ENCODE results near the gene RNF40.
"Not testable (repeated sequence)": the region's sequence is repeated elsewhere in the genome, so short reads cannot be mapped to it uniquely, and the experiment has no call there.

Gene RNF40

GRCh38 chr16:30782486-30783279 is 20.6 kb downstream of the RNF40 start:
- DNase-seq (ENCODE audit: low read depth) = no peak

- DNase-seq (ENCODE audit: low read depth) = no peak
Observed at GRCh38 chr16:30783280-30784109, 21.4 kb downstream of the RNF40 start.

- no peak for DNase-seq (ENCODE audit: low read depth)
Observed at GRCh38 chr16:30784215-30784614, 22.1 kb downstream of the RNF40 start.

DNA sequence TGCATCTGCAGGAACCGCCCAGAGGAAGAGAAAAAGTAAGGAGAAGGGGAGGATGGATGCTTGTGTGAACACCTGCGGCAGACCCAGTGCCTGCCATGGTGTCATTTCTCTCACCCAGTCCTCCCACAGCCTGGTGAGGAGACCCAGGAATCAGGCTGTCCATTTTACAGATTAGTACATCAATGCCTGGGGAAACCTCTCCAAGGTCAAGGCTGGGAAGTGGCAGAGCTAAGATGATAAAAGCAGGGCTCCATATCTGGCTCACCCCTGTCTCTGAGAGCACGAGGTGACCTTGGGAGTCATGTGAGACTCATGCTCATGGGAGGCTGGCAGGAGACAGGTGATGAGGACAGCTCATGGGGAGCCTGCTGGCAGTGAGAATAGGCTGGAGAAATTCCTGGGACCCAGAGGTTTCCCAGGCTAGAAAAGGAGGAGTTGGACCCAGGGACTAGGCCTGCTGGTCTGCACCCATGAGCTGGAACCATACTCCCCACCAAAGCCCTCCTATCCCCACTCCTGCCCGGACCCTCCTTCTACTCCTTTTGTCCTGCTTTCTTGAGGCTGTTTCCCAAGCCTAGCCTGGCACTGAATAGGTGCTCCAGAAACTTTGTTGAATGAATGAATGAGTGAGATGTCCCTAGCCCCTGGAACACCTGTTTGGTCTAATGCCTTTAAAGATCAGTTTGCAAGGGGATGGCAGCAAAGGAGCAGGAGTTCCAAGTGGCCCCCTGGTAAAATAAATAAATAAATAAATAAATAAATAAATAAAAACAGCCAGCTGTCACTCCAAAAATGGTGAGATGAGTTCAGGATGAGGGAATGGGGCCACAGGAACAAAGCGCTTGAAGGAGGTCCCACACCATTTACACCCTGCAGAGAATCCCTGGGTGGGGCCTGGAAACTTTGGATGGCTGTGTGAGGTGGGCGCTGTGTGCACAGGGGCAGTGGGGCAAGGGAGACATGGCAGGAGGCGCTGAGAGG is 23.3 kb downstream of the RNF40 start:
- no peak for DNase-seq (ENCODE audit: low read depth)

DNA sequence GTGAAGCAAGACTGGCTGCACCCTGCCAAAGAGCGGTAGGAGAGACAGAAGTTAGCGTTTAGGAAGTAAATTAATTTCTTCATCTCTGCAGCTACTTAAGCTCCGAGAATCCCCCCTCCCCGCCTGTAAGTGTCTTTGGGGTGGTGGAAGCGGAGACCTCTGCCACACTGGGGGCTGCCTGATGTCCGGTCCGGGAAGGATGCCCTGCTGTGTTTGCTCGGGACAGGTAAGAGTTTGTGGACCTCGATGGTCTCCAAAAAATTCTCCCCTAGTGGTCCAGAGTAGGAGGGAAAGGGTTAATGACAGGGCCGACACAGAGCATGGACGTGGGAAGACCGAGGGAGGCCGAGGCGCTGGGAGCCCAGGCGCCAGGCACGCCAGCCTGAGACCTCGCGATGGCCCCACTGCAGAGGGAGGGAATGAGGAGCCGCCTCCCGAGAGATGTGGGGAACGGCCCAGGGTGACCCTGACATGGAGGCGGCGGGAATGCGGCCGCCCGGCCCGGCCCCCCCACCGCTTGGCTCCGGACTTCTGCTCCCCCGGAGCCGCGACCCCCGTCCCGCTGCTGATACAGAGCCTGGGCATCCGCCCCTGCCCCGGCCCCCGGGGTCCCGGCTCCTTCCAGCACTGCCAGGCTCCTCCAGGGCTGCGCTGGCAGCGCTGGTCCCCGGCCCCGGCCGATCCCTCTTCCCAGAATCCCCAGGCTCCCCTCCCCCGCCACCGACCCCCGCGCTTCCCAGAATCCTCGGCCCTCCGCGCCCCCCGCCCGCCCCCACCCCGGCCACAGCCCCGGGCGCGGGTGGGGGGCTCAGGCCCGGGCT is 24.2 kb downstream of the RNF40 start:
- DNase-seq (ENCODE audit: low read depth) = no peak

GRCh38 chr16:30786936-30787612 is 25.0 kb downstream of the RNF40 start, which contains the start of gene ZNF629:
ZNF629 (minus strand) TSS chr16:30787205; CDS start chr16:30784482, 2,723 bp downstream.
- DNase-seq (ENCODE audit: low read depth) = no peak

- no peak for DNase-seq (ENCODE audit: low read depth)
Observed at GRCh38 chr16:30787613-30788378, 25.7 kb downstream of the RNF40 start.

- DNase-seq (ENCODE audit: low read depth) = no peak
Observed at GRCh38 chr16:30793508-30794069, 31.5 kb downstream of the RNF40 start.

- DNase-seq (ENCODE audit: low read depth) = no peak
Observed at GRCh38 chr16:30794634-30795033, 32.5 kb downstream of the RNF40 start.

DNA sequence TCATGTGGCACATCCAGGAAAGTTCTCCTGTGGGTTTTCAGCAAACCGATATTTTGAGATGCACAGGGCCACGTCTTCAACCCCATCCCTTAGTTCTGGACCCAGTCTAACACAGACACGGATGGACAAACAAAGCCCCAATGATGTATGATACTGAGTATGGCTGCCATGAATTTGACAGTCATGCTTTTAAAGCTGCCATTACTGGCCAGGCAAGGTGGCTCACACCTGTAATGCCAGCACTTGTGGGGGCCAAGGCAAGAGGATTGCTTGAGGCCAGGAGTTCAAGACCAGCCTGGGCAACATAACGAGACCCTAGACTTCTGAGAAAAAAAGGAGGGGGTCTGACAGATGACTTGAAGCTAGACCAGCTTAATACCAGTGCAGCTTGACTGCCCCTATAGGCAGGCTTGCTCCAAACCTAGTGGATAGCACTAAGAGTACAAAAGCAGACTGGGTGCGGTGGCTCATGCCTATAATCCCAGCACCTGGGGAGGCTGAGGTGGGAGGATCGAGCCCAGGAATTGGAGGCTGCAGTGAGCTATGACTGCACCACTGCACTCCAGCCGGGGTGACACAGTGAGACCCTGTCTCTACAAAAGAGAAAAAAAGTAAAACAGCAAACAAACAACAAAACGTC is 35.7 kb downstream of the RNF40 start:
- no peak for DNase-seq (ENCODE audit: low read depth)

DNA sequence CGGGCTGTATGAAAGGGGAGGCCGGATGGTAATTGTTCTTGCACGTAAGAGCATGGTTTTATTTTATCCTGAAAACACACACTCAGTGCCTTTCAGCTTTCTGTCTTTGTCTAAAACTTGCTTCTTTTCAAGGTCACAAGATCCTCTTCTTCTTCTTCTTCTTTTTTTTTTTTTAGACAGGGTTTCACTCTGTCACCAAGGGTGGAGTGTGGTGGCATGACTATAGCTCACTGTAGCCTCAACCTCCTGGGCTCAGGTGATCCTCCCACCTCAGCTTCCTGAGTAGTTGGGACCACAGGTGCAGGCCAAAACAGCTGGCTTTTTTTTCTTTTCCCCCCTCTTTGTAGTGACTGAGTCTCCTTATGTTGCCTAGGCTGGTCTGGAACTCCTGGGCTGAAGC is 40.8 kb downstream of the RNF40 start:
- DNase-seq (ENCODE audit: low read depth) = no peak

DNA sequence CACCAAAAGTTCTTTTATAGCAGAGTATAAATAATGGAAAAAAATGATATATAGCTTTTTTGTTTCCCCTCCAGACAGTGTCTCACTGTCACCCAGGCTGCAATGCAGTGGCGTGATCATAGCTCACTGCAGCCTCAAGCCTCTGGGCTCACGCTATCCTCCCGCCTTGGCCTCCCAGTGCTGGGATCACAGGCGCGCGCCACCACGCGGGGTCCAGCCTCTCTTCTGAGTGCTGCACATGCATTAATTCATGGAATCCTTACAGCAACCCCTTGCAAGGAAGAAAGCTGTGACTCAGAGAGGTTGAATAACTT is 42.9 kb downstream of the RNF40 start:
- no peak for DNase-seq (ENCODE audit: low read depth)

- peak; percentile 41 for DNase-seq (ENCODE audit: low read depth)
Observed at GRCh38 chr16:30805370-30806169, 43.4 kb downstream of the RNF40 start.

GRCh38 chr16:30808146-30808545 is 46.0 kb downstream of the RNF40 start:
- no peak for DNase-seq (ENCODE audit: low read depth)

DNA sequence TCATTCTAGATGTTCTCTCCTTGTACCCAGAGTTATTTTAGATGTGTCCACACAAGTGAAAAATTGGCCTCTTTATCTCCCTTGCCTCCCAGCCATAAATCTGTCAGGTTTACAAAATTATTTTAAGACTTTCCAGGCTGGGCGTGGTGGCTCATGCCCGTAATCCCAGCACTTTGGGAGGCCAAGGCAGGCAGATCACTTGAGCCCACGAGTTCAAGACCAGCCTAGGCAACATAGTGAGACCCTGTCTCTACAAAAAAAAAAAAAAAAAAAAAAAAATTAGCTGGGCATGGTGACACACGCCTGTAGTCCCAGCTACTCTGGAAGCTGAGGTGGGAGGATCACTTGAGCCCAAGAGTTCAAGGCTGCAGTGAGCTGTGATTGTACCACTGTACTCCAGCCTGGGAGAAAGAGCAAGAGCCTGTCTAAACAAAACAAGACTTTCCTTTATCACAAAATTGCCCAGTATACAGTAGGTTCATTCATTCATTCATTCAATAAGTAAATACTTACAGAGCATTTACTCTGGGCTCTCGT is 46.8 kb downstream of the RNF40 start:
- not testable (repeated sequence) for DNase-seq (ENCODE audit: low read depth)

- not testable (repeated sequence) for DNase-seq (ENCODE audit: low read depth)
Observed at GRCh38 chr16:30809675-30810074, 47.6 kb downstream of the RNF40 start.

DNA sequence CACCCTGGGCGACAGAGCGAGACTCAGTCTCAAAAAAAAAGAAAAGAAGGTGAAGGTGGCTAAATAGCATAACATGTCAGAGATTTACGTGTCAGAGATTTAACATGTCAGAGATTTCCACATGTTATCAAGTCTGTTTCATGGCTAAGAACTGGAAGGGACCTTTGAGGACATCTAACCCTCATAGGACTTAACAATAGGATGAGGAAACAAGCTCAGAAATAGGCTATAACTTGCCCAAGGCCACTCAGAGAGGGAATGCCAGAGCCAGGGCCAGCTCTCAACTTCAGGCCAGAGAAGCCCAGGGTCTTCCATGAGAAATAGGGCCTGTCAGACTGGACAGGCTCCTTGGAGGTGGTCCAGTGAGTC is 51.7 kb downstream of the RNF40 start:
- DNase-seq (ENCODE audit: low read depth) = no peak

GRCh38 chr16:30816769-30817168 is 54.6 kb downstream of the RNF40 start:
- no peak for DNase-seq (ENCODE audit: low read depth)

All from activated T-cell treated with anti-CD3 and anti-CD28 coated beads for 24 hours (primary cell).